Liver (tissue), 9 donors: ENCODE results near the gene SMYD2. TPM values are rescaled to one million over a fixed set of nuclear protein-coding genes. Genes with fewer than 3 reads are reported as not detected.

Experiments
- DNase-seq: peaks from one replicate; pipeline ENCODE4 v3.0.0-alpha.2; 2017; ENCODE audit warnings: low spot score
- H3K27ac ChIP-seq, 2 donors: one replicate each; pipeline ENCODE4 v1.7.0; 2013; ENCODE audit warnings: inconsistent platforms in 2 of 2, low read length in 2 of 2, control low read depth in 1 of 2, low read depth in 1 of 2, mild to moderate bottlenecking in 1 of 2
- H3K27me3 ChIP-seq, 4 donors: one replicate each; pipeline versions ENCODE4 v1.6.1 to v1.7.0; 2013; ENCODE audit warnings: low read length in 3 of 4, inconsistent platforms in 1 of 4, mild to moderate bottlenecking in 1 of 4, moderate library complexity in 1 of 4; ENCODE audit not compliant: control insufficient read depth in 4 of 4, insufficient read depth in 4 of 4
- H3K36me3 ChIP-seq, 4 donors: one replicate each; pipeline versions ENCODE4 v1.6.1 to v1.7.0; 2013; ENCODE audit warnings: low read length in 3 of 4, mild to moderate bottlenecking in 3 of 4, low read depth in 1 of 4, moderate library complexity in 1 of 4; ENCODE audit not compliant: control insufficient read depth in 4 of 4, insufficient read depth in 3 of 4
- H3K4me1 ChIP-seq, 4 donors: one replicate each; pipeline versions ENCODE4 v1.6.1 to v1.7.0; 2013; ENCODE audit warnings: low read length in 3 of 4, mild to moderate bottlenecking in 3 of 4, moderate library complexity in 1 of 4; ENCODE audit not compliant: control insufficient read depth in 4 of 4, insufficient read depth in 4 of 4
- H3K4me3 ChIP-seq, 3 donors: one replicate each; pipeline versions ENCODE4 v1.6.1 to v1.7.0; 2013; ENCODE audit warnings: low read length in 3 of 3, control low read depth in 1 of 3, low read depth in 1 of 3, mild to moderate bottlenecking in 1 of 3
- H3K9ac ChIP-seq, 2 donors: one replicate each; pipeline ENCODE4 v1.7.0; 2013; ENCODE audit warnings: low read length in 2 of 2, mild to moderate bottlenecking in 2 of 2, moderate library complexity in 2 of 2, control low read depth in 1 of 2, low read depth in 1 of 2
- H3K9me3 ChIP-seq, 4 donors: one replicate each; pipeline versions ENCODE4 v1.6.1 to v1.7.0; 2013; ENCODE audit warnings: low read length in 3 of 4; ENCODE audit not compliant: control insufficient read depth in 4 of 4
- EGR1 ChIP-seq, 2 donors: IDR thresholded peaks; 2 replicates each; pipeline ENCODE4 v1.6.1; 2016 to 2018; ENCODE audit warnings: antibody characterized with exemption in 2 of 2, low read depth in 2 of 2
- FOXA1 ChIP-seq: IDR thresholded peaks from 2 replicates; pipeline ENCODE4 v1.6.1; 2016; ENCODE audit warnings: antibody characterized with exemption
- FOXA2 ChIP-seq: IDR thresholded peaks from 2 replicates; pipeline ENCODE4 v1.6.1; 2016; ENCODE audit warnings: antibody characterized with exemption
- GABPA ChIP-seq, 2 donors: IDR thresholded peaks in 1 of 2; conservative IDR thresholded peaks in 1 of 2; 2 replicates each; pipeline ENCODE4 v1.6.1; 2016; ENCODE audit warnings: antibody characterized with exemption in 2 of 2, mild to moderate bottlenecking in 1 of 2, moderate library complexity in 1 of 2
- HNF4A ChIP-seq, 2 donors: conservative IDR thresholded peaks; 2 replicates each; pipeline ENCODE4 v1.6.1; 2016; ENCODE audit warnings: antibody characterized with exemption in 2 of 2, mild to moderate bottlenecking in 2 of 2
- HNF4G ChIP-seq: IDR thresholded peaks from 2 replicates; pipeline ENCODE4 v1.6.1; 2016; ENCODE audit warnings: antibody characterized with exemption
- JUND ChIP-seq, 2 donors: IDR thresholded peaks; 2 replicates each; pipeline ENCODE4 v1.6.1; 2016; ENCODE audit warnings: antibody characterized with exemption in 2 of 2
- NR2F2 ChIP-seq: IDR thresholded peaks from 2 replicates; pipeline ENCODE4 v1.6.1; 2016; ENCODE audit warnings: antibody characterized with exemption
- RAD21 ChIP-seq, 2 donors: IDR thresholded peaks; 2 replicates each; pipeline ENCODE4 v1.6.1; 2016; ENCODE audit warnings: antibody characterized with exemption in 2 of 2, mild to moderate bottlenecking in 2 of 2
- RXRA ChIP-seq, 2 donors: IDR thresholded peaks; 2 replicates each; pipeline ENCODE4 v1.6.1; 2017 to 2018; ENCODE audit warnings: antibody characterized with exemption in 2 of 2, mild to moderate bottlenecking in 1 of 2
- SP1 ChIP-seq: IDR thresholded peaks from 2 replicates; pipeline ENCODE4 v1.6.1; 2018; ENCODE audit warnings: antibody characterized with exemption, mild to moderate bottlenecking
- TAF1 ChIP-seq: conservative IDR thresholded peaks from 2 replicates; pipeline ENCODE4 v1.6.1; 2016; ENCODE audit warnings: antibody characterized with exemption, mild to moderate bottlenecking
- YY1 ChIP-seq: IDR thresholded peaks from 2 replicates; pipeline ENCODE4 v1.6.1; 2016; ENCODE audit warnings: antibody characterized with exemption, mild to moderate bottlenecking
- WGBS: extraction: QIAGEN DNeasy Blood & Tissue Kit; methylation state at CpG from one replicate; pipeline ENCODE4 v1.1.7; 2013; 5-methylcytosine and 5-hydroxymethylcytosine counted together
- polyA plus RNA-seq, 2 donors: library from polyadenylated mRNA; stranded (reverse) in 1 of 2; unstranded in 1 of 2; fragments of 200-250 nt in 1 of 2; fragments of >200 nt in 1 of 2; fragmentation: Nextera tagmentation in 1 of 2; extraction: Ambion mirVana in 1 of 2; gene quantifications; one replicate each; pipeline versions ENCODE4 v1.2.1 to v1.2.3, GENCODE V29; 2013 to 2015
- total RNA-seq, 2 donors: library from RNA; depleted of rRNA; stranded (reverse); fragments of >200 nt; gene quantifications; one replicate each; pipeline ENCODE4 v1.2.3, GENCODE V29; 2014
- TF ChIP-seq, protein P1 (sequence below): fragments of 150-350 bp; IDR thresholded peaks from 2 replicates; pipeline ENCODE4 v1.5.1; 2017; ENCODE audit warnings: improper control_type of control experiment, low read depth, low read length; ENCODE audit not compliant: missing input control
- TF ChIP-seq, protein P2 (sequence below): IDR thresholded peaks from 2 replicates; pipeline ENCODE4 v1.6.1; 2016; ENCODE audit warnings: antibody characterized with exemption, mild to moderate bottlenecking
- TF ChIP-seq, protein P3 (sequence below): IDR thresholded peaks from 2 replicates; pipeline ENCODE4 v1.6.1; 2016; ENCODE audit warnings: antibody characterized with exemption
- TF ChIP-seq, protein P4 (sequence below): IDR thresholded peaks from 2 replicates; pipeline ENCODE4 v1.6.1; 2016; ENCODE audit warnings: antibody characterized with exemption
- TF ChIP-seq, protein P5 (sequence below): IDR thresholded peaks from 2 replicates; pipeline ENCODE4 v1.6.1; 2016; ENCODE audit warnings: antibody characterized with exemption
- donor health status: healthy.
- donor health status: healthy.
- donor health status: healthy.
- donor health status: healthy.
- donor health status: healthy.

SMYD2 gene
- total and polyA plus RNA-seq, 4 donors: 11.9 to 20.2 (median 17.2) TPM

DNA sequence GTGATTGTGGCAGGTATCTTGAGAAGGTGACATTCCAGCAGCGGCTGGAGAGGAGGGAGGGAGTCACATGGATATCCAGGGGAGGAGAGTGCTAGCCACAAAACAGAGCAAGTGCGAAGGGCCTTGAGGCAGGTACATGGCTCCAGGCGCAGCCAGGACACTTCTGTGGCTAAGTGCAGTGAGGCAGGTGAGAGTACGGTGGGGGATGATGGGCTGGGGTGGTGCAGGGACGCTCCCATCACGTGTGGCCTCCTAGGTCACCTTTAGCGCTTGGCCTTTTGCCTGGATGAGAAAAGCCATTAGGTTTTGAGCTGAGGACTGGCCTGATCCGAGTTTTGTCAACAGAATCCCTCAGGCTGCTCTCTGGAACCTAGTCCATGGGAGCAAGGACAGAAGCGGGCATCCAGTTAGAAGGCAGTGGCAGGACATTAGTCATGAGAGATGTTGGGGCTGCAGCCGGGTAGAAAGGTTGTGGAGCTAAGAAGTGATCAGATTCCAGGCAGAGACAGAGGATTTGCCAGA lies 31.6 kb downstream of the SMYD2 start:
- Histone ChIP-seq H3K9me3 (no peaks in the 10 kb centered on the region), H3K27me3 (no peaks in the 10 kb centered on the region), H3K9ac (peak overlapping the region in 1 of 2 donors; percentile 30), H3K4me3 (no peak overlapping the region), H3K4me1 (peaks cover 0 to 46% (median 13%) of the 10 kb centered on the region in 4 donors), H3K36me3 (no peaks in the 10 kb centered on the region), H3K27ac (peak overlapping the region; percentile 71 to 76)
- peak; percentile 37 for DNase-seq
- TF ChIP-seq, protein P1, sequence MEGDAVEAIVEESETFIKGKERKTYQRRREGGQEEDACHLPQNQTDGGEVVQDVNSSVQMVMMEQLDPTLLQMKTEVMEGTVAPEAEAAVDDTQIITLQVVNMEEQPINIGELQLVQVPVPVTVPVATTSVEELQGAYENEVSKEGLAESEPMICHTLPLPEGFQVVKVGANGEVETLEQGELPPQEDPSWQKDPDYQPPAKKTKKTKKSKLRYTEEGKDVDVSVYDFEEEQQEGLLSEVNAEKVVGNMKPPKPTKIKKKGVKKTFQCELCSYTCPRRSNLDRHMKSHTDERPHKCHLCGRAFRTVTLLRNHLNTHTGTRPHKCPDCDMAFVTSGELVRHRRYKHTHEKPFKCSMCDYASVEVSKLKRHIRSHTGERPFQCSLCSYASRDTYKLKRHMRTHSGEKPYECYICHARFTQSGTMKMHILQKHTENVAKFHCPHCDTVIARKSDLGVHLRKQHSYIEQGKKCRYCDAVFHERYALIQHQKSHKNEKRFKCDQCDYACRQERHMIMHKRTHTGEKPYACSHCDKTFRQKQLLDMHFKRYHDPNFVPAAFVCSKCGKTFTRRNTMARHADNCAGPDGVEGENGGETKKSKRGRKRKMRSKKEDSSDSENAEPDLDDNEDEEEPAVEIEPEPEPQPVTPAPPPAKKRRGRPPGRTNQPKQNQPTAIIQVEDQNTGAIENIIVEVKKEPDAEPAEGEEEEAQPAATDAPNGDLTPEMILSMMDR: no peak
- TF ChIP-seq FOXA1 (no peak), GABPA (IDR thresholded peaks at IDR 0.05 in 1 of 2, conservative IDR thresholded peaks at IDR 0.05 in 1 of 2) (no peak), EGR1 (IDR thresholded peaks at IDR 0.05; ENCODE audit: low read depth in 2 of 2) (peak in 1 of 2 donors; percentile 24), TAF1 (no peak), JUND (IDR thresholded peaks at IDR 0.05) (peak; percentile 71 to 93), NR2F2 (no peak), HNF4G (peak; percentile 75), YY1 (peak; percentile 72), SP1 (peak; percentile 91), RAD21 (IDR thresholded peaks at IDR 0.05) (peak; percentile 19 to 27), HNF4A (conservative IDR thresholded peaks at IDR 0.05) (peak; percentile 97 to 100), FOXA2 (peak; percentile 71), RXRA (IDR thresholded peaks at IDR 0.05) (peak; percentile 85 to 96)
- TF ChIP-seq, protein P2, sequence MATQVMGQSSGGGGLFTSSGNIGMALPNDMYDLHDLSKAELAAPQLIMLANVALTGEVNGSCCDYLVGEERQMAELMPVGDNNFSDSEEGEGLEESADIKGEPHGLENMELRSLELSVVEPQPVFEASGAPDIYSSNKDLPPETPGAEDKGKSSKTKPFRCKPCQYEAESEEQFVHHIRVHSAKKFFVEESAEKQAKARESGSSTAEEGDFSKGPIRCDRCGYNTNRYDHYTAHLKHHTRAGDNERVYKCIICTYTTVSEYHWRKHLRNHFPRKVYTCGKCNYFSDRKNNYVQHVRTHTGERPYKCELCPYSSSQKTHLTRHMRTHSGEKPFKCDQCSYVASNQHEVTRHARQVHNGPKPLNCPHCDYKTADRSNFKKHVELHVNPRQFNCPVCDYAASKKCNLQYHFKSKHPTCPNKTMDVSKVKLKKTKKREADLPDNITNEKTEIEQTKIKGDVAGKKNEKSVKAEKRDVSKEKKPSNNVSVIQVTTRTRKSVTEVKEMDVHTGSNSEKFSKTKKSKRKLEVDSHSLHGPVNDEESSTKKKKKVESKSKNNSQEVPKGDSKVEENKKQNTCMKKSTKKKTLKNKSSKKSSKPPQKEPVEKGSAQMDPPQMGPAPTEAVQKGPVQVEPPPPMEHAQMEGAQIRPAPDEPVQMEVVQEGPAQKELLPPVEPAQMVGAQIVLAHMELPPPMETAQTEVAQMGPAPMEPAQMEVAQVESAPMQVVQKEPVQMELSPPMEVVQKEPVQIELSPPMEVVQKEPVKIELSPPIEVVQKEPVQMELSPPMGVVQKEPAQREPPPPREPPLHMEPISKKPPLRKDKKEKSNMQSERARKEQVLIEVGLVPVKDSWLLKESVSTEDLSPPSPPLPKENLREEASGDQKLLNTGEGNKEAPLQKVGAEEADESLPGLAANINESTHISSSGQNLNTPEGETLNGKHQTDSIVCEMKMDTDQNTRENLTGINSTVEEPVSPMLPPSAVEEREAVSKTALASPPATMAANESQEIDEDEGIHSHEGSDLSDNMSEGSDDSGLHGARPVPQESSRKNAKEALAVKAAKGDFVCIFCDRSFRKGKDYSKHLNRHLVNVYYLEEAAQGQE: peak; percentile 37
- TF ChIP-seq, protein P3, sequence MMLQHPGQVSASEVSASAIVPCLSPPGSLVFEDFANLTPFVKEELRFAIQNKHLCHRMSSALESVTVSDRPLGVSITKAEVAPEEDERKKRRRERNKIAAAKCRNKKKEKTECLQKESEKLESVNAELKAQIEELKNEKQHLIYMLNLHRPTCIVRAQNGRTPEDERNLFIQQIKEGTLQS: peak; percentile 34
- TF ChIP-seq, protein P4, sequence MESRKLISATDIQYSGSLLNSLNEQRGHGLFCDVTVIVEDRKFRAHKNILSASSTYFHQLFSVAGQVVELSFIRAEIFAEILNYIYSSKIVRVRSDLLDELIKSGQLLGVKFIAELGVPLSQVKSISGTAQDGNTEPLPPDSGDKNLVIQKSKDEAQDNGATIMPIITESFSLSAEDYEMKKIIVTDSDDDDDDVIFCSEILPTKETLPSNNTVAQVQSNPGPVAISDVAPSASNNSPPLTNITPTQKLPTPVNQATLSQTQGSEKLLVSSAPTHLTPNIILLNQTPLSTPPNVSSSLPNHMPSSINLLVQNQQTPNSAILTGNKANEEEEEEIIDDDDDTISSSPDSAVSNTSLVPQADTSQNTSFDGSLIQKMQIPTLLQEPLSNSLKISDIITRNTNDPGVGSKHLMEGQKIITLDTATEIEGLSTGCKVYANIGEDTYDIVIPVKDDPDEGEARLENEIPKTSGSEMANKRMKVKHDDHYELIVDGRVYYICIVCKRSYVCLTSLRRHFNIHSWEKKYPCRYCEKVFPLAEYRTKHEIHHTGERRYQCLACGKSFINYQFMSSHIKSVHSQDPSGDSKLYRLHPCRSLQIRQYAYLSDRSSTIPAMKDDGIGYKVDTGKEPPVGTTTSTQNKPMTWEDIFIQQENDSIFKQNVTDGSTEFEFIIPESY: peak; percentile 78
- TF ChIP-seq, protein P5, sequence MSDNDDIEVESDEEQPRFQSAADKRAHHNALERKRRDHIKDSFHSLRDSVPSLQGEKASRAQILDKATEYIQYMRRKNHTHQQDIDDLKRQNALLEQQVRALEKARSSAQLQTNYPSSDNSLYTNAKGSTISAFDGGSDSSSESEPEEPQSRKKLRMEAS: peak; percentile 74
- WGBS: 50% methylated on average over 10 of the region's 10 CpGs
